OCI-LY1 (cell line): ENCODE measurements around the gene NEGR1.

Experiments
- EZH2 ChIP-seq: fragments of 200-600 bp; sonication (generic), shearing (Covaris generic); IDR thresholded peaks from 2 replicates; pipeline ENCODE4 v1.8.0; 2017; ENCODE audit warnings: borderline replicate concordance, mixed run types, mild to moderate bottlenecking, antibody characterized with exemption, low read length, moderate library complexity, mixed read lengths
- TF ChIP-seq, protein P1 (sequence below): fragments of 200-600 bp; sonication (generic), shearing (Covaris generic); IDR thresholded peaks from 2 replicates; pipeline ENCODE4 v1.5.1; 2017; ENCODE audit warnings: mild to moderate bottlenecking, antibody characterized with exemption, low read length, moderate library complexity, mixed read lengths

DNA sequence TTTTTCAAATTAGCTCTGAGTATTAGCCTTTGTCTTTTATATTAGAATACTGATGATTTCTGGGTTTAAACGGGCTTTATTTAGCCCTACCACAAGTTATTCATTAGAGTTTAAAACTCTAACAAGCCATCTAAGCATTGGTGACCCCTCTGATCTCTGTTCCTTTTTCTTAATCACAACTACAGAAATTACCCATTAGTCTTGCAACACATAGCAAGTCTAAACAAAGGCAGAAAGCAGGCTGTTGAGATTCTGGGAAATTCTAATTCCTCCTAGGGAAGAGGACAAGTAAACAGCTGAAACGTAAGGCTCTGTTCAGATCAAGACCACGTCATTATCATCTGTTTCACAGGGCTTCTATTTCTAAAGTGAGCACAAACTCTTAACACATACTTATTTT is 710.3 kb downstream of the NEGR1 start:
- TF ChIP-seq, protein P1, sequence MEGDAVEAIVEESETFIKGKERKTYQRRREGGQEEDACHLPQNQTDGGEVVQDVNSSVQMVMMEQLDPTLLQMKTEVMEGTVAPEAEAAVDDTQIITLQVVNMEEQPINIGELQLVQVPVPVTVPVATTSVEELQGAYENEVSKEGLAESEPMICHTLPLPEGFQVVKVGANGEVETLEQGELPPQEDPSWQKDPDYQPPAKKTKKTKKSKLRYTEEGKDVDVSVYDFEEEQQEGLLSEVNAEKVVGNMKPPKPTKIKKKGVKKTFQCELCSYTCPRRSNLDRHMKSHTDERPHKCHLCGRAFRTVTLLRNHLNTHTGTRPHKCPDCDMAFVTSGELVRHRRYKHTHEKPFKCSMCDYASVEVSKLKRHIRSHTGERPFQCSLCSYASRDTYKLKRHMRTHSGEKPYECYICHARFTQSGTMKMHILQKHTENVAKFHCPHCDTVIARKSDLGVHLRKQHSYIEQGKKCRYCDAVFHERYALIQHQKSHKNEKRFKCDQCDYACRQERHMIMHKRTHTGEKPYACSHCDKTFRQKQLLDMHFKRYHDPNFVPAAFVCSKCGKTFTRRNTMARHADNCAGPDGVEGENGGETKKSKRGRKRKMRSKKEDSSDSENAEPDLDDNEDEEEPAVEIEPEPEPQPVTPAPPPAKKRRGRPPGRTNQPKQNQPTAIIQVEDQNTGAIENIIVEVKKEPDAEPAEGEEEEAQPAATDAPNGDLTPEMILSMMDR = no peak
- TF ChIP-seq EZH2 = no peak
